Body of pancreas (tissue), 4 donors: ENCODE results near the gene PCDHGA4.

Experiments used
- CTCF ChIP-seq, 7 experiments: fragments of 450-650 bp in 4 of 7; fragments of 200-600 bp in 3 of 7; sonication (generic) in 3 of 7; IDR thresholded peaks; one replicate each; pipeline ENCODE4 v1.5.1; 2016 to 2019; ENCODE audit warnings: antibody characterized with exemption in 7 of 7
- POLR2A ChIP-seq, 3 donors: fragments of 450-650 bp; IDR thresholded peaks; one replicate each; pipeline ENCODE4 v1.6.1; 2016; ENCODE audit warnings: antibody characterized with exemption in 3 of 3, mild to moderate bottlenecking in 2 of 3

- TF ChIP-seq CTCF (IDR thresholded peaks at IDR 0.05), result peak in 4 of 7 experiments; percentile 19 to 36 (median 29)
- TF ChIP-seq POLR2A (IDR thresholded peaks at IDR 0.05), result no peak
Observed at GRCh38 chr5:141373673-141374317, 19.0 kb downstream of the PCDHGA4 start, which contains the start of gene PCDHGA6.
